Upper lobe of right lung (tissue), 1 donor: ENCODE results near the gene ATE1. TPM values are rescaled to one million over a fixed set of nuclear protein-coding genes. Genes with fewer than 3 reads are reported as not detected.
"Not testable (repeated sequence)": the region's sequence is repeated elsewhere in the genome, so short reads cannot be mapped to it uniquely, and the experiment has no call there.

Source experiments
- ATAC-seq: fragments of 200-7000 bp; cut with Tn5 transposase; one replicate; pipeline ENCODE4 v1.9.1; 2020; ENCODE audit warnings: mild to moderate bottlenecking, moderate library complexity
- DNase-seq: peaks from one replicate; pipeline ENCODE4 v3.0.0-alpha.2; 2020
- H3K27ac ChIP-seq: fragments of 200-600 bp; one replicate; pipeline ENCODE4 v1.8.0; 2022
- H3K27me3 ChIP-seq: fragments of 200-600 bp; one replicate; pipeline ENCODE4 v1.8.0; 2022; ENCODE audit warnings: mild to moderate bottlenecking
- H3K36me3 ChIP-seq: fragments of 200-600 bp; one replicate; pipeline ENCODE4 v1.8.0; 2022
- H3K4me1 ChIP-seq: fragments of 200-600 bp; one replicate; pipeline ENCODE4 v1.8.0; 2022
- H3K4me3 ChIP-seq: fragments of 200-600 bp; one replicate; pipeline ENCODE4 v1.8.0; 2022; ENCODE audit warnings: mild to moderate bottlenecking
- H3K9me3 ChIP-seq: fragments of 200-600 bp; one replicate; pipeline ENCODE4 v1.8.0; 2022
- CTCF ChIP-seq: fragments of 200-600 bp; IDR thresholded peaks from one replicate; pipeline ENCODE4 v1.8.0; 2022; ENCODE audit warnings: antibody characterized with exemption
- intact Hi-C: fragments of 100-400 bp; cut with DNase I; formaldehyde crosslinking; loops from one replicate; pipeline ENCODE4 v1.11.0; 2022
- total RNA-seq: library from RNA; stranded (reverse); fragmentation: NEBNext Ultra II Directional; extraction: Animal tissue kit (Norgen Biotek cat#: 25700); gene quantifications from one replicate; pipeline ENCODE4 v1.2.1, GENCODE V29; 2021
- donor health status: DM: no; HTN: yes; CAD: no; lungs with severe emphysema.

The ATE1 gene
- total RNA-seq, 1 donor from 2014 or later: 26.6 TPM

- H3K27me3 ChIP-seq: no peaks in the 10 kb centered on the region
- peak overlapping the region; percentile 100 for H3K27ac ChIP-seq
- no peak for DNase-seq
- H3K36me3 ChIP-seq: peaks cover 17% of the 10 kb centered on the region
- H3K9me3 ChIP-seq: no peaks in the 10 kb centered on the region
- peaks cover 20% of the 10 kb centered on the region for H3K4me1 ChIP-seq
- TF ChIP-seq CTCF: no peak
- intact Hi-C loops: no loop called here
- ATAC-seq: no peak
- H3K4me3 ChIP-seq: peak overlapping the region; percentile 91
Measured at GRCh38 chr10:121926671-121927317, 1.0 kb downstream of the ATE1 start.

DNA sequence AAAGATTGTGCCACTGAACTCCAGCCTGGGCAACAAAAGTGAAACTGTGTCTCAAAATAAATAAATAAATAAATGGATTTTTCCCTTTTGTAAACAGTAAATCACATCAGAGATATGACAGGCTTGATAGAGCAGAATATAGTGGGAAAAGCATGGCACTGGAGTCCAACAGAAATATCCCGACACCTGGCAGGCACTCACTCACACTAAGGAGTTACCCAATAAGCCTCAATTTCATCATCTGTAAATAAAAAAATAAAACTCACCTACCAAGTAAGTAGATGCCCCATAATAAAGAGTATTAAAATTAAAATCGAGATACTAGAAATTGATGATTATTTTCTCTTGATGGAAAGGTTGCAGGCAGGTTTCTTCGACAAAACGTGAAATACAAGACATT, 1.7 kb downstream of the ATE1 start:
- peak overlapping the region; percentile 91 for H3K4me3 ChIP-seq
- DNase-seq (no peak), ATAC-seq (no peak)
- H3K27me3 ChIP-seq: no peaks in the 10 kb centered on the region
- peaks cover 20% of the 10 kb centered on the region for H3K4me1 ChIP-seq
- intact Hi-C loops: no loop called here
- H3K36me3 ChIP-seq: peaks cover 20% of the 10 kb centered on the region
- TF ChIP-seq CTCF: no peak
- no peak overlapping the region for H3K27ac ChIP-seq
- H3K9me3 ChIP-seq: no peaks in the 10 kb centered on the region

DNA sequence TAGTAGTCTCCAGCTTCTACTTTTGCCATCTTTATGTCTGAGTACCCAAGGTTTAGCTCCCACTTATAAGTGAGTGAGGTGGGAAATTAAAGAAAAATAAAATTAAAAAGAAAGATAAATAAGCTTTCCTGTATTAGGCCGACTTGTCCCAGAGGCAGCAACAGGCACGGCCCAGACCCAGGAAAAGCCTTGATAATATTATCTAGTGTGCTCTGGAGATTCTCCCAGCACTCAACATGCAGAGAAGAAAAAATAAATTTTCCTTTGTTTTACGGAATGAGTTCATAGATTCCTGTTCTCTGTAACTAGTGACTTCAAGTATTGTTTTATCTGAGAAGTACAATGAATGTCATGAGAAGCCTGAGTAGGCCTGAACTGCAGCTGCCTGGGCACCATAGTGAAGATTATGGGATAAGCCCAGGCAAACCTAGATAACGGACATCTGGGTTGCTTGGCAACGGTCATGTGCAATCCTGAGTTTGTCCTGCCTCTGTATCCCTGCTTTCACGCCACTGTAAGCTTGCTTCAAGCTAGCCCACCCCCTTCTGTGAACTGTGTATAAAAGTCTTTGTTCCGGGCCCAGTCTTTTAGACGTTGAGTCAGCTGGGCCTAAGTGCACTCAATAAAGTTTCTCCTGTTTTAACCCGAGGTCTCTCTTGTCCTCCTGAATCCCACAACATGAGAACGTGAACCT, 6.4 kb downstream of the ATE1 start:
- H3K4me1 ChIP-seq: peaks cover 11% of the 10 kb centered on the region
- H3K36me3 ChIP-seq: peaks cover 34% of the 10 kb centered on the region
- H3K27me3 ChIP-seq: no peaks in the 10 kb centered on the region
- intact Hi-C loops: no loop called here
- H3K9me3 ChIP-seq: no peaks in the 10 kb centered on the region
- H3K4me3 ChIP-seq: no peak overlapping the region
- DNase-seq (no peak), ATAC-seq (no peak)
- TF ChIP-seq CTCF: no peak
- no peak overlapping the region for H3K27ac ChIP-seq

DNA sequence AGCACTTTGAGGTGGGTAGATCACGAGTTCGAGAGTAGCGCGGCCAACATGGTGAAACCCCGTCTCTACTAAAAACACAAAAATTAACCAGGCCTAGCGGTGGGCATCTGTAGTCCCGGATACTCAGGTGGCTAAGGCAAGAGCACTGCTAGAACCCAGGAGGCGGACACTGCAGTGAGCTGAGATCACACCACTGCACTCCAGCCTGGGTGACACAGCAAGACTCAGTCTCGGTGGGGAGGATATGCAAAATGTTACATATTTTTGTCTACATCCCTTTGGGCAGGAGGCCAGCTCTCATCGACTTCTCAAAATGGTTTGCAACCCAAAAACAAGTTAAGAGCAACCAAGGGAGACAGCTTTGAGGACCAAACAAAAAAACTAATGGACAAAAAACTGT, 8.2 kb downstream of the ATE1 start:
- no peaks in the 10 kb centered on the region for H3K9me3 ChIP-seq
- H3K4me3 ChIP-seq: no peak overlapping the region
- H3K36me3 ChIP-seq: peaks cover 36% of the 10 kb centered on the region
- DNase-seq (no peak), ATAC-seq (no peak)
- no peak overlapping the region for H3K27ac ChIP-seq
- no peaks in the 10 kb centered on the region for H3K4me1 ChIP-seq
- intact Hi-C loops: no loop called here
- TF ChIP-seq CTCF: no peak
- no peaks in the 10 kb centered on the region for H3K27me3 ChIP-seq

DNA sequence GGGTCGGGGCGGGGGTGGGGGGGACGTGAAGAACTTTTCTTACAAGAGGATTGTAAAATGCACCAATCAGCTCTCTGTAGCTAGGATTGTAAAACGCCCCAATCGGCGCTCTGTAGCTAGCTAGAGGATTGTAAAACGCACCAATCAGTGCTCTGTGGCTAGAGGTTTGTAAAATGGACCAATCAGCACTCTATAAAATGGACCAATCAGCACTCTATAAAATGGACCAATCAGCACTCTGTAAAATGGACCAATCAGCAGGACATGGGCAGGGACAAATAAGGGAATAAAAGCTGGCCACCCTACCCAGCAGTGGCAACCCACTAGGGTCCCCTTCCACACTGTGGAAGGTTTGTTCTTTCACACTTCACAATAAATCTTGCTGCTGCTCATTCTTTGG, 9.0 kb downstream of the ATE1 start:
- DNase-seq, intact Hi-C loops, H3K4me3 ChIP-seq, H3K27ac ChIP-seq, H3K9me3 ChIP-seq, H3K27me3 ChIP-seq, ATAC-seq, H3K4me1 ChIP-seq: not testable (repeated sequence)
- peaks cover 40% of the 10 kb centered on the region for H3K36me3 ChIP-seq

DNA sequence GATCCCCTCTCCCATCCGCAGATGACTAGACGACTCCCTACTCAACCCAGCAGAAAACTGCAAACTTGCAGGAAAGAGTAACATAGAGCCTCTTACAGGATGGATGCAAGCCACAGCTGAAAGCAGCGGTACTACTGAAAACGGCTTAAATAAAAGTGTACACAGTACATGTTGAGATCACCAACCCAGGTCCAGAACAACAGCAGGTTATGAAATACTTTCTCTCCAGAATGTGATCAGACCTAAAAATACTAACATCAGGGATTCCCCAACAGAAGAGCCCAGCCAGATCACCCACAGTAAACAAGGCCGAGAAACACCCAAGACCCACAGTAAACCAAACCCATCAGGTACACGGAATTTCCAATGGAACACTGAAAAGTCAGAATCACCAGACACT, 13.2 kb downstream of the ATE1 start:
- DNase-seq: no peak
- no peak overlapping the region for H3K27ac ChIP-seq
- TF ChIP-seq CTCF: no peak
- no peak overlapping the region for H3K4me3 ChIP-seq
- ATAC-seq: no peak
- no peaks in the 10 kb centered on the region for H3K4me1 ChIP-seq
- intact Hi-C loops: no loop called here
- H3K9me3 ChIP-seq: no peaks in the 10 kb centered on the region
- peaks cover 49% of the 10 kb centered on the region for H3K36me3 ChIP-seq
- no peaks in the 10 kb centered on the region for H3K27me3 ChIP-seq
